ENCODE results near the gene PIK3CA.

Gene PIK3CA

GRCh38 chr3:179179256-179179655, 31.1 kb downstream of the PIK3CA start:
- WGBS (ENCODE audit: extremely low coverage, insufficient coverage, insufficient read length): no CpG with 5 or more reads among the region's 2 CpGs
- no peak overlapping the region for H3K23ac ChIP-seq (ENCODE audit: low read length)

GRCh38 chr3:179179979-179180759, 32.0 kb downstream of the PIK3CA start:
- H3K14ac ChIP-seq (ENCODE audit: low read length): no peak overlapping the region
- no CpG with 5 or more reads among the region's 1 CpG for WGBS (ENCODE audit: extremely low coverage, insufficient coverage, insufficient read length)

More at GRCh38 chr3:179179256-179179655, 31.1 kb downstream of the PIK3CA start:
- H3K27me3 ChIP-seq (ENCODE audit: insufficient read depth, low read length): no peaks in the 10 kb centered on the region
- no peak overlapping the region for H4K8ac ChIP-seq (ENCODE audit: low read depth, low read length)
- no peak overlapping the region for H3K27ac ChIP-seq (ENCODE audit: low read depth, low read length)
- no peak for DNase-seq
- no peak overlapping the region for H3K9ac ChIP-seq (ENCODE audit: low read length)
- no peak overlapping the region for H3K18ac ChIP-seq (ENCODE audit: low read length)
- no peak overlapping the region for H2BK120ac ChIP-seq (ENCODE audit: insufficient read depth, low read length, poor library complexity)
- H3K79me1 ChIP-seq (ENCODE audit: low read length): no peaks in the 10 kb centered on the region
- H2AFZ ChIP-seq (ENCODE audit: insufficient read depth, low read length, poor library complexity): no peak overlapping the region
- H2BK12ac ChIP-seq (ENCODE audit: low read length): no peak overlapping the region
- H3K9me3 ChIP-seq (ENCODE audit: insufficient read depth, low read depth, low read length): no peaks in the 10 kb centered on the region
- H3K14ac ChIP-seq (ENCODE audit: low read length): no peak overlapping the region
- H2BK5ac ChIP-seq (ENCODE audit: low read depth, low read length, poor library complexity): no peak overlapping the region
- no peak overlapping the region for H3K4me2 ChIP-seq (ENCODE audit: low read length)
- H3K4me1 ChIP-seq (ENCODE audit: control insufficient read depth in 1 of 2, insufficient read depth in 2 of 2, low read length in 2 of 2): peaks cover 2 to 4% of the 10 kb centered on the region in 2 experiments
- H2AK5ac ChIP-seq (ENCODE audit: low read length): no peak overlapping the region
- H3K4me3 ChIP-seq (ENCODE audit: low read depth, low read length): no peak overlapping the region
- H3K79me2 ChIP-seq (ENCODE audit: control insufficient read depth, insufficient read depth, low read length, poor library complexity): no peaks in the 10 kb centered on the region
- H3K4ac ChIP-seq (ENCODE audit: low read depth, low read length): no peak overlapping the region
- no peak overlapping the region for H4K91ac ChIP-seq (ENCODE audit: low read depth, low read length)
- no peaks in the 10 kb centered on the region for H3K36me3 ChIP-seq (ENCODE audit: control insufficient read depth in 1 of 2, insufficient read depth in 2 of 2, low read length in 2 of 2)
- H4K12ac ChIP-seq (ENCODE audit: low read depth, low read length): no peak overlapping the region

GRCh38 chr3:179181021-179181472, 32.9 kb downstream of the PIK3CA start:
- no peaks in the 10 kb centered on the region for H3K79me1 ChIP-seq (ENCODE audit: low read length)
- no peak overlapping the region for H4K8ac ChIP-seq (ENCODE audit: low read depth, low read length)
- no peaks in the 10 kb centered on the region for H3K9me3 ChIP-seq (ENCODE audit: insufficient read depth, low read depth, low read length)
- no peak overlapping the region for H2BK120ac ChIP-seq (ENCODE audit: insufficient read depth, low read length, poor library complexity)
- H3K4me3 ChIP-seq (ENCODE audit: low read depth, low read length): no peak overlapping the region
- no peak overlapping the region for H3K27ac ChIP-seq (ENCODE audit: low read depth, low read length)
- peaks cover 2 to 4% of the 10 kb centered on the region in 2 experiments for H3K4me1 ChIP-seq (ENCODE audit: control insufficient read depth in 1 of 2, insufficient read depth in 2 of 2, low read length in 2 of 2)
- H2AK5ac ChIP-seq (ENCODE audit: low read length): no peak overlapping the region
- H4K91ac ChIP-seq (ENCODE audit: low read depth, low read length): no peak overlapping the region
- H2BK5ac ChIP-seq (ENCODE audit: low read depth, low read length, poor library complexity): no peak overlapping the region
- no peak overlapping the region for H3K23ac ChIP-seq (ENCODE audit: low read length)
- H3K36me3 ChIP-seq (ENCODE audit: control insufficient read depth in 1 of 2, insufficient read depth in 2 of 2, low read length in 2 of 2): no peaks in the 10 kb centered on the region
- H2BK12ac ChIP-seq (ENCODE audit: low read length): no peak overlapping the region
- H3K18ac ChIP-seq (ENCODE audit: low read length): no peak overlapping the region
- WGBS (ENCODE audit: extremely low coverage, insufficient coverage, insufficient read length): no CpG with 5 or more reads among the region's 1 CpG
- no peak overlapping the region for H4K12ac ChIP-seq (ENCODE audit: low read depth, low read length)
- H3K14ac ChIP-seq (ENCODE audit: low read length): no peak overlapping the region
- H3K9ac ChIP-seq (ENCODE audit: low read length): no peak overlapping the region
- no peaks in the 10 kb centered on the region for H3K27me3 ChIP-seq (ENCODE audit: insufficient read depth, low read length)
- no peak for DNase-seq
- H3K4ac ChIP-seq (ENCODE audit: low read depth, low read length): no peak overlapping the region
- no peak overlapping the region for H2AFZ ChIP-seq (ENCODE audit: insufficient read depth, low read length, poor library complexity)
- H3K79me2 ChIP-seq (ENCODE audit: control insufficient read depth, insufficient read depth, low read length, poor library complexity): no peaks in the 10 kb centered on the region
- H3K4me2 ChIP-seq (ENCODE audit: low read length): no peak overlapping the region

More at GRCh38 chr3:179179979-179180759, 32.0 kb downstream of the PIK3CA start:
- Histone ChIP-seq H3K4me3 (ENCODE audit: low read depth, low read length) (no peak overlapping the region), H3K27ac (ENCODE audit: low read depth, low read length) (no peak overlapping the region), H3K79me1 (ENCODE audit: low read length) (no peaks in the 10 kb centered on the region), H2BK120ac (ENCODE audit: insufficient read depth, low read length, poor library complexity) (no peak overlapping the region), H3K18ac (ENCODE audit: low read length) (no peak overlapping the region), H2AFZ (ENCODE audit: insufficient read depth, low read length, poor library complexity) (no peak overlapping the region), H2AK5ac (ENCODE audit: low read length) (no peak overlapping the region), H4K8ac (ENCODE audit: low read depth, low read length) (no peak overlapping the region), H3K9ac (ENCODE audit: low read length) (no peak overlapping the region), H3K9me3 (ENCODE audit: insufficient read depth, low read depth, low read length) (no peaks in the 10 kb centered on the region), H3K79me2 (ENCODE audit: control insufficient read depth, insufficient read depth, low read length, poor library complexity) (no peaks in the 10 kb centered on the region), H3K27me3 (ENCODE audit: insufficient read depth, low read length) (no peaks in the 10 kb centered on the region), H4K91ac (ENCODE audit: low read depth, low read length) (no peak overlapping the region), H3K4ac (ENCODE audit: low read depth, low read length) (no peak overlapping the region), H3K4me2 (ENCODE audit: low read length) (no peak overlapping the region), H2BK12ac (ENCODE audit: low read length) (no peak overlapping the region), H3K4me1 (ENCODE audit: control insufficient read depth in 1 of 2, insufficient read depth in 2 of 2, low read length in 2 of 2) (peaks cover 2 to 4% of the 10 kb centered on the region in 2 experiments), H2BK5ac (ENCODE audit: low read depth, low read length, poor library complexity) (no peak overlapping the region), H3K23ac (ENCODE audit: low read length) (no peak overlapping the region), H4K12ac (ENCODE audit: low read depth, low read length) (no peak overlapping the region), H3K36me3 (ENCODE audit: control insufficient read depth in 1 of 2, insufficient read depth in 2 of 2, low read length in 2 of 2) (no peaks in the 10 kb centered on the region)
- DNase-seq: no peak

- Histone ChIP-seq H4K12ac (ENCODE audit: low read depth, low read length) (no peak overlapping the region), H3K4me3 (ENCODE audit: low read depth, low read length) (no peak overlapping the region), H3K4ac (ENCODE audit: low read depth, low read length) (no peak overlapping the region), H3K79me1 (ENCODE audit: low read length) (no peaks in the 10 kb centered on the region), H3K79me2 (ENCODE audit: control insufficient read depth, insufficient read depth, low read length, poor library complexity) (no peaks in the 10 kb centered on the region), H3K9ac (ENCODE audit: low read length) (no peak overlapping the region), H2AK5ac (ENCODE audit: low read length) (no peak overlapping the region), H3K4me2 (ENCODE audit: low read length) (no peak overlapping the region), H3K14ac (ENCODE audit: low read length) (no peak overlapping the region), H3K23ac (ENCODE audit: low read length) (no peak overlapping the region), H2BK12ac (ENCODE audit: low read length) (no peak overlapping the region), H3K18ac (ENCODE audit: low read length) (no peak overlapping the region), H3K27ac (ENCODE audit: low read depth, low read length) (no peak overlapping the region), H2BK5ac (ENCODE audit: low read depth, low read length, poor library complexity) (no peak overlapping the region), H3K36me3 (ENCODE audit: control insufficient read depth in 1 of 2, insufficient read depth in 2 of 2, low read length in 2 of 2) (no peaks in the 10 kb centered on the region), H4K91ac (ENCODE audit: low read depth, low read length) (no peak overlapping the region), H3K9me3 (ENCODE audit: insufficient read depth, low read depth, low read length) (no peaks in the 10 kb centered on the region), H2BK120ac (ENCODE audit: insufficient read depth, low read length, poor library complexity) (no peak overlapping the region), H3K4me1 (ENCODE audit: control insufficient read depth in 1 of 2, insufficient read depth in 2 of 2, low read length in 2 of 2) (peaks cover 2 to 4% of the 10 kb centered on the region in 2 experiments), H3K27me3 (ENCODE audit: insufficient read depth, low read length) (no peaks in the 10 kb centered on the region), H4K8ac (ENCODE audit: low read depth, low read length) (no peak overlapping the region), H2AFZ (ENCODE audit: insufficient read depth, low read length, poor library complexity) (no peak overlapping the region)
- 100% methylated on average over 1 of the region's 4 CpGs for WGBS (ENCODE audit: extremely low coverage, insufficient coverage, insufficient read length)
- DNase-seq: no peak
Observed at GRCh38 chr3:179181993-179182551, 33.9 kb downstream of the PIK3CA start.
